Stimulated activated CD4-positive, alpha-beta T cell treated with anti-CD3 and anti-CD28 coated beads, Interleukin-1b, Interleukin-23, amount 100 ng/mL, for 24 hours (primary cell): ENCODE data around the gene PASK.
A peak's percentile ranks its signal among the peaks of the same experiment; 100 is the strongest.

ENCODE experiments used
- DNase-seq, 4 experiments: peaks; one replicate each; pipeline ENCODE4 v3.0.0-alpha.2; 2020; ENCODE audit warnings: low read depth in 4 of 4, low spot score in 1 of 4

The PASK gene

GRCh38 chr2:241180495-241180894 lies 31.2 kb upstream of the PASK start:
- no peak for DNase-seq

GRCh38 chr2:241179899-241180298 lies 30.6 kb upstream of the PASK start:
- DNase-seq: peak in 1 of 4 experiments; percentile 21

- no peak for DNase-seq
These were observed 29.7 kb upstream of the PASK start for GRCh38 chr2:241178961-241179360.

- no peak for DNase-seq
These were observed 28.5 kb upstream of the PASK start for GRCh38 chr2:241177526-241178334.

GRCh38 chr2:241173557-241173956 lies 24.3 kb upstream of the PASK start:
- DNase-seq: no peak

GRCh38 chr2:241168366-241168765 lies 19.1 kb upstream of the PASK start:
- DNase-seq: no peak

- no peak for DNase-seq
These were observed 14.4 kb upstream of the PASK start for GRCh38 chr2:241163601-241164118.

GRCh38 chr2:241161646-241162281 lies 12.5 kb upstream of the PASK start:
- no peak for DNase-seq

- DNase-seq: no peak
These were observed 11.0 kb upstream of the PASK start for GRCh38 chr2:241160318-241160717.

GRCh38 chr2:241159116-241159515 lies 9.8 kb upstream of the PASK start:
- no peak for DNase-seq

- no peak for DNase-seq
These were observed 9.3 kb upstream of the PASK start for GRCh38 chr2:241158546-241158900.

GRCh38 chr2:241157841-241158545 lies 8.7 kb upstream of the PASK start:
- DNase-seq: no peak

- no peak for DNase-seq
These were observed 7.7 kb upstream of the PASK start for GRCh38 chr2:241156971-241157441.

GRCh38 chr2:241155936-241156335 lies 6.7 kb upstream of the PASK start:
- DNase-seq: no peak

- peak in 1 of 4 experiments; percentile 36 for DNase-seq
These were observed 5.6 kb upstream of the PASK start for GRCh38 chr2:241154915-241155314.

- DNase-seq: no peak
These were observed 4.3 kb upstream of the PASK start for GRCh38 chr2:241153616-241154015.

GRCh38 chr2:241151934-241152660 lies 2.8 kb upstream of the PASK start:
- DNase-seq: no peak

- peak in 1 of 4 experiments; percentile 9 for DNase-seq
These were observed 1.6 kb upstream of the PASK start for GRCh38 chr2:241150660-241151530.

- DNase-seq: peak; percentile 76 to 92 (median 86)
These were observed 820 bp upstream of the PASK start, which contains the start of gene PPP1R7 for GRCh38 chr2:241149925-241150659. TSS of gene PPP1R7 (plus strand) at chr2:241150467. CDS start at chr2:241150496, 29 bp downstream.

GRCh38 chr2:241149675-241149924 lies 328 bp upstream of the PASK start:
- DNase-seq: no peak
